Hematopoietic multipotent progenitor cell treated with erythropoietin and hydrocortisone succinate and interleukin-3 and kit ligand, for 15 days (in vitro differentiated cells): ENCODE results near the gene GLB1L2.

Experiments used
- DNase-seq: peaks from one replicate; pipeline ENCODE4 v3.0.0-alpha.2; 2015; ENCODE audit warnings: low spot score

Gene GLB1L2

DNA sequence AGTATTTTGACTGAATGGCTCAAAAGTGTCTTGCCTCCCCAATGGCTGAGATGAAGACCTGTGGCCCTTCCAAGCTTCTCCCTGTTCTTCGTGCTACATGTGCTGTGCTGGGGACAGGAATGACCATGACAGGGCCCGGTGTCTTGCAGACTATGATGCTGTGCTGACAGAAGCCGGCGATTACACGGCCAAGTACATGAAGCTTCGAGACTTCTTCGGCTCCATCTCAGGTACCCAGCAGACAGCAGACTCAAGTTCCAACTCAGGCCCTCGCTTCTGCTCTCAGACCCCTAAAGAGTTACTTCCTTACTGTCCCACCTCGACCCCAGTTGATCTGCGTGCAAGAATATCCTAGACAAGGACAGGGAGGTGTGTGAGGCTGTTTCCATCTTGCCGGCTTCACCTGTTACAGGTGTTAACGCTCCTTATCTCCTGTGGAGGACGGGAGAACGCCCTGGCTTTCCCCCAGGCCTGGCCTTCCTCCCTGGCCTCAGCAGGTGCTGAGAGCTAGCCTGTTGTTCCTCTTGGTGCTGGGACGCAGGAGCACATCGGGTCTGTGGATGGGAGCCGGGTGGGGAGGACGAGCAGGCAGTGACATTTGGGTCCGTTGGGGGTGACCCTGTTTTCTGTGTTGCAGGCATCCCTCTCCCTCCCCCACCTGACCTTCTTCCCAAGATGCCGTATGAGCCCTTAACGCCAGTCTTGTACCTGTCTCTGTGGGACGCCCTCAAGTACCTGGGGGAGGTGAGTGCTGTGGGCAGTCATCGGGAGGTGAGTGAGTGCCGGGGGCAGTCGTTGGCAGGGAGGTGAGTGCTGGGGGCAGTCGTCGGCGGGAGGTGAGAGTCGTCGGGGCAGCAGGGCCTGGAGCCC lies 38.1 kb downstream of the GLB1L2 start:
- no peak for DNase-seq

DNA sequence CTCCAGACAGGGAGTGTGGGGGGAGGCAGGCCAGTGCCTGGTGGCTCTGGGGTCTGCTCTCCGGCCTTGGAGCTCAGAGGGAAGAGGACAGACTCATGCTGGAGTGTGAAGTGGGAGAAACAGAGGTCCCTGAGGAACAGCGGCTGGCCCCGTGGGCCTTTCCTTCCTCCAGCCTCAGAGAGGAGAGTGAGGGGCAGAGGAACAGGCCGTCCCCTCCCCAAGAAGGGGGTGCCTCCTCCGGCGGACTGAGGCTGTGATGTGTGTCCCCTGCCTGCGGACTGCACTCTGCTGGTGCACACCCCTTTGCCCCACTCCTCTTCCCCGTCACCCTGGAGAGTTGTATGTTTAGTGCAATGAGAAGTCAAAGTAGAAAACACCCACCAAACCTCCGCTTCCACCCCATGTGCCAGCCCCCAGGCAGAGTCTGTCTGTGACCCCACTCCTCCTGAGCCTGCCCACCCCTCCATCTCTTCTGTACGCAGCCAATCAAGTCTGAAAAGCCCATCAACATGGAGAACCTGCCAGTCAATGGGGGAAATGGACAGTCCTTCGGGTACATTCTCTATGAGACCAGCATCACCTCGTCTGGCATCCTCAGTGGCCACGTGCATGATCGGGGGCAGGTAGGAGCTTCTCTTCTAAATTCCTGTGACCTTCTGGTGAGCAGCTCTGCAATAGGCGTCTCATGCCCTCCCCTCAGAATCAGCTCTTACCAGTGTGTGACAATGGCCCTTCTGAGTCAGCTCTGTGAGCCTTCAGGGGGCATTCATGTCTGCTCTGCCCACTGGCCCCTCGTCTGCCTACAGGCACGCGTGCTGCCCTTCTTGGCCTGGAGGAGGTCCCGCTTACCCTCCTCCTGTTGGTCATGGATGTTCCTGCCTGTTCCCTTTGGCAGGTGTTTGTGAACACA lies 39.0 kb downstream of the GLB1L2 start:
- no peak for DNase-seq

DNA sequence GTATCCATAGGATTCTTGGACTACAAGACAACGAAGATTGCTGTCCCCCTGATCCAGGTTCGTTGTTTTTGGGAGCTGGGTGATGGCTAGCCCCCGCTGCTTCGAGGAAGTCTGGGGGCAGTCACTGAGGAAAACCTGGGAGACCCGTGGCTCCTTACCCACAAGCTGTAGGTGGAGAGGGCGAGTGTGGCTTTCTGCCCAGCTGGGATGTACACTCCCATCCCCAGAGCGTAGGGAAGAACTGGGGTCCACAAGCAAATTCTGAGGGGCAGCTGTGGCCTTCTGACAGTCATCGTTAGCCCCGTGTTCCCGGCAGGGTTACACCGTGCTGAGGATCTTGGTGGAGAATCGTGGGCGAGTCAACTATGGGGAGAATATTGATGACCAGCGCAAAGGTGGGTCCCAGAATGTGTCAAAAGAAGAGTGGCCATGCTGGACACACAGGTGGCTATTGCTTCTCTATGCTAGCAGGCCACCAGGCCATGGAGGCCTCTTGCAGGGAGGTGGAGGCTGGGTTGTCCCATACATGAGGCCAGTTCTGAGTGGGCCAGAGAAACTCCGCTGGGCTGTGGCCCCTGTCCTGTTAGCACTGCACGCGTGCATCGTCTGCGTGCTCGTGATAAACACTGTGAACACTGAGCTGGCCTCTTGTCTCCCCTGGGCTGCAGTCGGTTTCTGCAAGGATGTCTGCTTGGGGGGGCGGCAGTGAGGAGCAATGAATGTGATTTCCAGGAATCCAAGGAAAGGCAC lies 39.8 kb downstream of the GLB1L2 start:
- no peak for DNase-seq

DNA sequence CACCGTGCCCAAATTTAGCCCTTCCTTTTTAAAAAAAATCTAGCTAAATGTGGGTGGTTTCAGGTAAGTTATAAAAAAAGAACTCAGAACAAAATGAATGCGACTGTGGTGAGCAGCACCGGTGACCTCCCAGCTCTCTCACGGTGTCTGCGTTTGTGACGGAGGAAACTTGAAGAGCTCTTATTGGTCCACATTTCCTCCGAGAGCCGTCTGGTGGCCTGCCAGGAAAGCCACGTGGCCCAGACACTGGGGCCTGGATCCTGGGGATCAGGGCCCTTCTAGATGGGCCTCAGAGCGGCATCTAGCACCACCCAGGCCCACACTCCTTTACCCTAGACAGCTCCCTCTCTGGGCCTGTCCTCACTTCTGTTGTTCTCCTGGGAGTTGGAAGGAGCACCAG lies 40.7 kb downstream of the GLB1L2 start:
- no peak for DNase-seq

DNA sequence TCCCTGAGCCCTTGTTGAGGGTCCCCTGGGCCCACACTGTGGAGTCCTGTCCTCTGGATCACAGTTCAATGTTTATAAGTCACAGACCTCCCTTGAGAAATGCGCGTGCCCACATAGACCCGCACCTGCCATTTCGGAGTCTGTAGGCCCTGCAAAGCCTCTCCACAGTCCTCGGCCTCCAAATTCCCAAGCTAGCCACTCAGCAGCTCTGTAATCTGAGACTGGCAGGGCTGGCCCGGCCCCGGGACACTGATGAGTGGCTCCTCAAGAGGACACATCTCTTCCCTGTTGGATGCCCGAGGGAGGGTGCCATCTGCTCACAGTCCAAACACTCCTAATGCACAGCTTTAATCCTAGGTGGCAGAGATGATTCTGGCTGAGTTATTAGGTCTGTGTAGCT lies 41.2 kb downstream of the GLB1L2 start:
- no peak for DNase-seq

DNA sequence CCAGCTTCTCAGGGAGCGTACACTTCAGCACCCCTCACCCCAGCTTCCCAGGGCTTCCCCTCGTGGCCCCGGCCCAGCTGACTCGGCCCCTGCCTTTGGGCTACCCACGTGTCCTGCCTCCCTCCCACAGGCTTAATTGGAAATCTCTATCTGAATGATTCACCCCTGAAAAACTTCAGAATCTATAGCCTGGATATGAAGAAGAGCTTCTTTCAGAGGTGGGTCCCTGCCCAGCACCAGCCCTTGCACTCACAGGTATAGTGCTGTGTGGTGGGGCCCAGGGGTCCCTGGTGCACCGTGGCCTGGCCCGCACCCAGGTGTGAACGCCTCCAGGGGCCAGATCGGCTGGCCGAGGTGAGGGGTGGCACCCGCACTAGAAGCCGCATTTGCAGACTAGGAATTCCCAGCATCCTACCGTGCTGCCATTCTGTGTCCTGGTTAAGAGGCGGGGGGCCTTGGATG lies 41.8 kb downstream of the GLB1L2 start:
- DNase-seq: no peak

DNA sequence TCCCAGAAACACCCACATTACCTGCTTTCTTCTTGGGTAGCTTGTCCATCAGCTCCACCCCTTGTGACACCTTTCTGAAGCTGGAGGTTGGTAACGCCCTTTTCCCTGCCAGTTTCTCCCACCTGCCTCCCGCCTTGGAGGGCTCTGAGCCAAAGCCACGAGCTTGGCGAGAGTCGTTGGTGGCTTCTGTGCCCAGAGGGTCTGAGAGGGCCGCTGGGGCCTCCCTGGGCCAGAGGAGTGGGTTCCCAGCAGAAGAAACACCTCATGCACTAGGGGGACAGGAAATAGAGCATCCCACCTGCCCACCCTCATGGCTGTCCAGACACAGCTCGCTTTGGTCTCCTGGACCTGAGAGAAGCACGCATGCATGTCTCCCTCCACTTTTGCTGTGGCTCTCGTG lies 42.4 kb downstream of the GLB1L2 start:
- DNase-seq: no peak

DNA sequence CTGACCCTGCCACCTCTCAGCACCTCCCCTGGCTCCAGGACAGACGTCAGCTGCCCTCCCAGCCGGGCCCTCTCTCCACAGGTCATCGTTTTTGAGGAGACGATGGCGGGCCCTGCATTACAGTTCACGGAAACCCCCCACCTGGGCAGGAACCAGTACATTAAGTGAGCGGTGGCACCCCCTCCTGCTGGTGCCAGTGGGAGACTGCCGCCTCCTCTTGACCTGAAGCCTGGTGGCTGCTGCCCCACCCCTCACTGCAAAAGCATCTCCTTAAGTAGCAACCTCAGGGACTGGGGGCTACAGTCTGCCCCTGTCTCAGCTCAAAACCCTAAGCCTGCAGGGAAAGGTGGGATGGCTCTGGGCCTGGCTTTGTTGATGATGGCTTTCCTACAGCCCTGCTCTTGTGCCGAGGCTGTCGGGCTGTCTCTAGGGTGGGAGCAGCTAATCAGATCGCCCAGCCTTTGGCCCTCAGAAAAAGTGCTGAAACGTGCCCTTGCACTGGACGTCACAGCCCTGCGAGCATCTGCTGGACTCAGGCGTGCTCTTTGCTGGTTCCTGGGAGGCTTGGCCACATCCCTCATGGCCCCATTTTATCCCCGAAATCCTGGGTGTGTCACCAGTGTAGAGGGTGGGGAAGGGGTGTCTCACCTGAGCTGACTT lies 43.2 kb downstream of the GLB1L2 start:
- DNase-seq: no peak

DNA sequence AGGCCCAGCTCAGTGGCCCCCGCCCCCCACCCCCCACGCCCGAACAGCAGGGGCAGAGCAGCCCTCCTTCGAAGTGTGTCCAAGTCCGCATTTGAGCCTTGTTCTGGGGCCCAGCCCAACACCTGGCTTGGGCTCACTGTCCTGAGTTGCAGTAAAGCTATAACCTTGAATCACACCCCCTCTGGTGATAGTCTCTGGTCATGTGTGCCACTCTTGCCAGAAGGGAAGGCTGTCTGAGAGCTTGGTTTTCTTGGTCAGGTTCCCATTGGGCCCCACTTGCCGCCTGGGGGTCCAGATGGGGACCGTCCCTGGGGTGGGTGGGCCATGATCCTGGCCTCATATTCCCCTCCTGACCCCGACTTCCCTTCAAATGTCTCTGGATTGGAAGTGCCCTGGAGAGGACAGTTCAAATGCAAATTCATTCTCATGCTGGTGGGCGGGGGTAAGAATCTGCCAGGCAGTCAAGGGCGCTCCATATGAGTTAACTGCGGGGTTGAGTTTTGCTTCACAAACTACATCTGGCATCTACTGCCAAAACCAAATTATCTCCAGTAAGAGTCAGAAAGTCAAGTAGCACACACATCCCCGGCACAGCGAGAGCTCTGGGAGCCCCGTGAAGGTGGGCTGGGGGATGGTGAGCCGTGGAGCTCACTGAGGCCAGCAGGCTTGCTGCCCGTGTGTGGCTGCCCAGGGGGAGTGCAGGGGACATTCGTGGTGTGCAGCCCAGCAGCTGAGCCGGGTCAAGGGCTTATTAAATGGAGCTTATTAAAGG lies 44.5 kb downstream of the GLB1L2 start:
- no peak for DNase-seq

DNA sequence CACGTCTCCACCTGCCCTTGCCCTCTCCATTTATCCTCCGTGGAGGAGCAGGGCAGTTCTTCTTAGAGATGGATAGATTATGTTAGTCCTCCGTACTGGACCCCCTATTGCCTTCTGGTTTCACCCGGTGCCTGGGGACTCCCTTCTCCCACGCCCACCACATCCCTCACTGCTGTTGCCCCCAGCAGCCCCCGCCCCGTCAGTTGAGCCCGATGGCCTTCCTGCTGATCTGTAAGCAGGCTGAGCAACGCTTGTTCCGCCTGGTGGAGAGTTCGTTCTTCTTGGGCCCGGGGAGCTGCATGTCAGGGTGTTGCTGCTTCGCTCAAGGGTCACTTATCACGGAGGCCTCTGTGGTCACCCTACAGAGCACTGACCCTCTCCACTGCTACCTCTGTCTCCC lies 46.1 kb downstream of the GLB1L2 start:
- DNase-seq: no peak

DNA sequence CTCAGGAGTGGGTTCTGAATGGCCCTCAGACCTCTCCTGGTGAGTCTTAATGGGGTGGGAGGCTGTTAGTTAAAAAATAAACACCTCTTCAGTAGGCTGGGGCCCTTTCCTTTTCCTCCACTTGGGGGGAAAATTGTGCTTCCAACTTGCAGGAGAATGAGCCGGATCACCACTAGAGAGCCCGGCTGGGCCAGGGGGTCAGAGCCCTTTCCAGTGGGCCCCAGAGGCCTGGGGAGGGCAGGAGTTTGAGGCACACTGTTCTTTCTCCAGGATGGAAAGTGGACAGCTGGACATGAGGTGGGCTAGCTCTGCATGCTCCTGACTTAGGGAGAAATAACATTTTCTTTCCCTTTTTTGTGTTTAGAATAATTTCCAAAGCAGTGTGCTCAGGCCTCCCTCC lies 47.5 kb downstream of the GLB1L2 start:
- DNase-seq: no peak

DNA sequence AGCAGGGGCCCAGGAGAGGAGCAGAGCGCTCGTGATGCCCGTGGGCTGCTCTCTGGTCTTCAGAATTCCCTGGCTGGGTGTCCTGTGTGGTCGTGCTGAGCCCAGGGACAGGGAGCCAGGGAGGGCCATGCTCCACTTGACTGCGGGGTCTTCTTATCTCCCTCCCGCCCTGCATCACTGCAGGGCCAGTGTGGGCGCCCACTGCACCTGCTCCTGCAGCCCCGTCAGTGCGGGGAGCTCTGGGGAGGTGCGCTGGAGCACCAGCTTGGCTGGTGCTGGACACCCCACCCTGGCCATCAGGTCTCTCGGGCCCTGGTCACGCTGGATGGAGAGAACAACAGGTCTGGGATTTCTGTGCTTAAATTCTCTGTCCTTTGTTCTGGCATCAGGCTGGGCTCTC lies 48.4 kb downstream of the GLB1L2 start:
- no peak for DNase-seq

DNA sequence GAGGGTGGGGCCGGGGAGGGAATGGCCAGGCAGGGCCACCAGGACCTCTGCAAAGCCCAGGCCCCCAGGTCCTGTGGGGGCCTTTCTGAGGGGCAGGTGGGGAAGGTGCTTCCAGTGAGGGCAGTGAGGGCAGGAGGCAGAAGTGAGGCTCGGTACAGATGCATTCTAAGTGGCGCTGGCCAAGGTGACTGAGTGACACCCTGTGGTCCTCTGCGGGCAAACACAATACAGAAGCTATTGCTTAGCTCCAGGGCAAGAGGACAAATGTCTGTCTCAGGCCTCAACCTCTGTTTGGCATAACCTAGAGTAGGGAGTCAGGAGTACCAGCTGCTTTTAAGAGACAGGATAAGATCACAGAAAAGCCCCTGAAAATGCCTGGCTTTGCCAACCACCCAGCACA lies 49.0 kb downstream of the GLB1L2 start:
- no peak for DNase-seq

DNA sequence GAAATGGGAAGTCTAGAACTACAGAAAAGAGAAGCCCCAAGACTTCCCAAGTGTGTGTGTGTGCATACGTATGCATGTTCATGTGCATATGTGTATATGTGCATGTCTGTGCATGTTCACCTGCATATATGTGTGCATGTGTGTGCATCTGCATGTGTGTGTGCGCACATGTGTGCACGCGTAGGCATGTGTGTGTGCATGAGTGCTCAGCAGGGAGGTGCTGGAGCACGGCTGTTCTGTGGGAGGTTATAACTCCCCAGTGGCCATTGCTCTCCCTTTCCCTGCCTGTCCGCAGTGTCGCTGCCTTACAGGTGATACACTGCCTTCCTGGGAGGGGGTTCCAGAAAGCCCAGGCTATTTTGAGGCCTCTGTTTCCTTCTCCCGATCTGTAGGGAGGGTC lies 50.5 kb downstream of the GLB1L2 start:
- no peak for DNase-seq

DNA sequence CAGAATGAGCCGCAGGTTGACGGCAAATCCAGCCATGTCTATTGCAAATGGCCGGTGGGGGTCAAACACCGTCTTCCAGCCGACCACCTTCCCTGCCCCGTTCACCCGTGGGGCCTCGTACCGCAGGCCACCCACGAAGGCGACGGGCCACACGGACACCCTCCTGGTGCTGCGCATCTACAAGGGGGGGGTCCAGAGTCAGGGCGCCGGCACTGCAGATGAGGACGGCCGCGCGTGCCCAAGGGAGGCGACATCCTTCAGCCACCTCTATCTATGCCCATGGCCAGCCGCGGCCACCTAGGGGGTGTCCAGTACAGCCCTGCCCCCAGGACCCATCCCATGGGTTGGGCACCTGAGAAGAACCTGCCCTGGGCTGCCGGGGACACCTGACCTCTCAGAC lies 51.0 kb downstream of the GLB1L2 start:
- DNase-seq: no peak

DNA sequence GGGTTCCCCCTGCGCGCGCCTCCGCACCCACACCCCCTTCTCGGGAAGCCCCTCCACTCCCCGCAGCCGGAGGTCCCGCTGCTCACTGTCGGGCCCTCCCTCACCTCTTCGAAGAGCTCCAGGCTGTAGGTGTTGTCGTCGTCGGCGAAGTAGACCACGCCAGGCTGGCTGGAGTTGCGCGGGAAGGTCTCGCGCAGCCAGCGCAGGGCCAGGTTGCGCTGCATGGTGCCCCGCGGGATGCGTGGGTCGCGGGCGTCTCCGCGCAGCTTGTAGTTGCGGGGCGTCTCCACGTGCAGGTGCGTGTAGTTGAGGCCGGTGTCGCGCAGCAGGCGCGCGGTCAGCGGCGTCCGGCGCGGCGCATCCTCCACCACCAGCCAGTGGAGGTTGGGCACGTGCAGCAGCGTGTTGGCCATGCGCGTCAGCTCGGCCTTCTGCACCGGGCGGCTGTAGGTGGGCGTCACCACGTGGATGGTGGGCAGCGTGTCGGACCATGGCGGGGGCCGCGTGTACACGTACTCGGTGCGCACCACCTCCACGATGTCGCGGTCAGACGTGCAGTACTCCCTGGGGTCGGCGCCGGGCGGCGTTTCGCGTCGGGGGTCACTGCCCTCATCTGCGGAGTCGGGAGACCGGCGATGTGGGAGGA lies 51.9 kb downstream of the GLB1L2 start:
- no peak for DNase-seq

DNA sequence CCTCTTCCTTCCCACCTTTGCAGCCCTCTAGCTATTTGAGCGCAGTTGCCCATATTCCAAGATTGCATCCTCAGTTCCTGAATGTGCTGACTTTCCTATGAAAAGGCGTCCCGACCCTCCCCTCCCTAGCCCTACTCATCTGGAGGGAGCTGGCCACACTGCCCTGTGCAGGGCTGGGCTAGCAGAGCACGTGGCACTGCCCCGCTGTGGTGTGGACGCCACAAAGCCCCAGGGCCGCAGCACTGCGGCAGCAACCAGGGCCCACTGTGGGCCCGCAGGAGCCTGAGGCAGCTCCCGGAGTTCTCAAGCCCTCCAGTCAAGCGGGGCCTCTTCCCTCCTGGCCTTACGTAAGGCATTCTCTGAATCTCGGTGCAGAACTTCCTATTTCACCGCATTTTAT lies 52.6 kb downstream of the GLB1L2 start:
- no peak for DNase-seq

DNA sequence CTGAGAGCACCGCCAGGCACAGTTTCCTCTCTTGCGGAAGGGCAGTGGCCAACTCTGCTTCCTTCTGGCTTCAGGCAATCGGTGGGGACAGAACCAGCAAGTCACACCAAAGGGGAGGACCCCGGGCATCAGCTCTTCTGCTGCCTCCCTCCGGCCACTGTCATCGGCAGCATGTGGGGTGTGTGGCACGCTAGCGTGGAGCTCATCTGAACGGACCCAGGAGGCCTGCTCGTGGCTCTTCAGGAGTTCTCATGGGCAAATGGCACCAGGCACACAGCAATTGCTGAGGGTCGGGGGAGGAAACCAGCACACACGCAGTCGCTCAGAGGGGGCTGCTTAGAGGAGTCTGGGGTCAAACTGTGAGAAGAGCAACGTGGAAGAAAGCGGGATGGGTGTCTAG lies 53.4 kb downstream of the GLB1L2 start:
- DNase-seq: no peak

DNA sequence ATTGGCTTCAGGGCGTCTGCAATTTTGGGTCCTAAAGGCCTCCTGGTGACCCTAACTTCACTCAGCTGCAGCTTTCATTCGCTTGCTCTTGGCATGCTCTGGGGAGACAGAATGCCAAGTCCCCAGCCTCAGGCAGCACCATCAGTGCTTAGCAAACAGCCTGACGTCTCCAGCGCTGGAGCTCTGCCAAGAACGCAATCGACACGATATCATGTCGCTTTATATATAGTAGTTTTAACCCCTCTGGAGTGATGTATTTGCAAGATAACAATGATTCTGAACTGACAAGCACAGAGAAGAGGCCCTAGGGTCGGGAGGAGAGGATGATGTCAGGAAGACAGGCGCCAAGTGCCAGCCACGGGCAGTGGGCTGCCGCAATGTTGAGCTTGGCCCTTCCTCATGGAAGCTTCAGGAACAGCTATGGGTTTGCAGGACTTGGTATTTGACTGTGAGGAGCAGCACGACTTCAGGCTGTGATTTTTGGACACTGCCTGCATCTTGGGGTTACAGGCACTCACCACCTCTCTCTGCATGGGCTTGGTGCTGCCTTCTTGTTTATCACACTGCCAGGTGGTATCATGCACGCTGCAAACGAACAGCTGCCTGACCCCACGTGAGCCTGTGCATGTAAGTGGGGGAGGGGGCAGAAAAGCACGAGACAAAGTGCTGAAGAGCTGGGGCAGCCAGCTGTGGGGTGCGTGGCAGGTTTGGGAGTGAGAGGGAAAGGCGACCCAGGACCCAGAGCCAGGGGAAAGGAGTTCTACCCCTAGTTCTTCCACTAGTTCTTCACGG lies 54.2 kb downstream of the GLB1L2 start:
- DNase-seq: no peak

DNA sequence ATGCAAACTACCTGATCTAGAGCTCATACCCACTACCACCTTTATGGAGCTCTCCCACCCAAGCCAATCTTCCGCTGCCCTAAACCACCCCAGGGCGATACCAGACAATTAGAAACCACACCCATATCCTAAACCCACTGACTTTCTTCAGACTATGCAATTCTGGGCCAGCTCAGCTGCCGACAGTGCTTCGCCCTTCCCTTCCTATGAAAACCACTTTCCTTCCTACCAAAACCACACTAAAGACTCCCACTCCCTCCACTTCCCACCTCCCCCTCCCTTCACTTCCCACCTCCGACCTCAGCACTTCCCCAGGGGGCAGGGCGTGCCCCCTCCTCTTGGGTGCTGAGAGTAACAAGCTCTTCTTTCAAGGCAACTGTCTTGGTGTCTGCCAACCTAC lies 55.2 kb downstream of the GLB1L2 start:
- DNase-seq: no peak
